Activated CD8-positive, alpha-beta T cell treated with anti-CD3 and anti-CD28 coated beads for 36 hours (primary cell): Measurements from ENCODE around the gene UBA5. TPM values are rescaled to one million over a fixed set of nuclear protein-coding genes. Genes with fewer than 3 reads are reported as not detected.
"Not testable (repeated sequence)": the region's sequence is repeated elsewhere in the genome, so short reads cannot be mapped to it uniquely, and the experiment has no call there.

Source experiments
- ATAC-seq: fragments of 200-7000 bp; cut with Tn5 transposase; one replicate; pipeline ENCODE4 v1.10.0; 2021; ENCODE audit warnings: mild to moderate bottlenecking, moderate library complexity
- CTCF ChIA-PET: fragments of 350-600 bp; sonication (Branson Sonifier 250); formaldehyde crosslinking; loops from one replicate; lab custom pipeline; 2021; ENCODE audit warnings: antibody characterized with exemption; lab: Charles Lee
- POLR2A ChIA-PET: fragments of 350-600 bp; sonication (Branson Sonifier 250); formaldehyde crosslinking; loops from one replicate; lab custom pipeline; 2021; ENCODE audit warnings: antibody characterized with exemption; lab: Charles Lee
- DNase-seq: peaks from one replicate; pipeline ENCODE4 v3.0.0-alpha.2; 2020
- H3K27ac Mint-ChIP-seq: one replicate; pipeline ENCODE4 v1.8.0; 2021; ENCODE audit warnings: mild to moderate bottlenecking, mixed read lengths
- H3K27me3 Mint-ChIP-seq: one replicate; pipeline ENCODE4 v1.8.0; 2021; ENCODE audit warnings: mixed read lengths
- H3K36me3 Mint-ChIP-seq: one replicate; pipeline ENCODE4 v1.8.0; 2021; ENCODE audit warnings: low read depth, mixed read lengths
- H3K4me1 Mint-ChIP-seq: one replicate; pipeline ENCODE4 v1.8.0; 2021; ENCODE audit warnings: low read depth, mixed read lengths
- H3K4me3 Mint-ChIP-seq: one replicate; pipeline ENCODE4 v1.8.0; 2021; ENCODE audit warnings: mild to moderate bottlenecking, moderate library complexity, mixed read lengths
- H3K9me3 Mint-ChIP-seq: one replicate; pipeline ENCODE4 v1.8.0; 2021; ENCODE audit warnings: mixed read lengths
- CTCF ChIP-seq: fragments of 200-600 bp; IDR thresholded peaks from one replicate; pipeline ENCODE4 v1.8.0; 2022; ENCODE audit warnings: antibody characterized with exemption, mild to moderate bottlenecking
- intact Hi-C: fragments of 100-400 bp; cut with micrococcal nuclease; formaldehyde crosslinking; loops from one replicate; pipeline ENCODE4 v1.10.0; 2022
- total RNA-seq, 2 experiments: library from RNA; stranded (reverse); gene quantifications; one replicate each; pipeline ENCODE4 v1.2.3, GENCODE V29; 2021

Gene UBA5
- total RNA-seq, 2 experiments from 2014 or later = 67.7 to 69.4 TPM

- H3K4me3 Mint-ChIP-seq = no peak overlapping the region
- peaks cover 6% of the 10 kb centered on the region for H3K4me1 Mint-ChIP-seq
- no peak for ATAC-seq
- no peaks in the 10 kb centered on the region for H3K9me3 Mint-ChIP-seq
- ChIA-PET CTCF (interaction anchor here (0.6 to 6.7 kb wide), 6 partner anchors 15 to 286 kb away, joined by 3 to 130 read pairs (median 4); partner anchors contain the start of gene ACAD11), POLR2A (no interaction called here)
- H3K27ac Mint-ChIP-seq = no peak overlapping the region
- no peaks in the 10 kb centered on the region for H3K27me3 Mint-ChIP-seq
- DNase-seq = no peak
- no peak for TF ChIP-seq CTCF
- intact Hi-C loops = no loop called here
- peaks cover 20% of the 10 kb centered on the region for H3K36me3 Mint-ChIP-seq
Measured at GRCh38 chr3:132638706-132639105, 21.4 kb upstream of the UBA5 start.

GRCh38 chr3:132641427-132641826, 18.7 kb upstream of the UBA5 start:
- H3K4me3 Mint-ChIP-seq, DNase-seq, H3K27me3 Mint-ChIP-seq, H3K27ac Mint-ChIP-seq, ATAC-seq, H3K9me3 Mint-ChIP-seq, POLR2A ChIA-PET, H3K4me1 Mint-ChIP-seq: not testable (repeated sequence)
- intact Hi-C loops = loop anchor here (10.0 kb wide), 1 partner anchor 287 kb away; no protein-coding TSS in a partner anchor
- peaks cover 11% of the 10 kb centered on the region for H3K36me3 Mint-ChIP-seq
- CTCF ChIA-PET = interaction anchor here (0.6 to 6.7 kb wide), 18 partner anchors 11 to 290 kb away, joined by 3 to 130 read pairs (median 6); partner anchors contain the start of genes ACAD11 and UBA5

GRCh38 chr3:132641837-132642538, 18.1 kb upstream of the UBA5 start:
- Mint-ChIP-seq H3K27me3 (no peaks in the 10 kb centered on the region), H3K36me3 (peaks cover 9% of the 10 kb centered on the region), H3K27ac (no peak overlapping the region), H3K4me3 (no peak overlapping the region), H3K4me1 (peaks cover 9% of the 10 kb centered on the region), H3K9me3 (no peaks in the 10 kb centered on the region)
- ChIA-PET POLR2A (no interaction called here), CTCF (interaction anchor here (0.7 to 6.7 kb wide), 25 partner anchors 10 to 293 kb away, joined by 3 to 130 read pairs (median 5); partner anchors contain the start of genes ACAD11 and UBA5)
- ATAC-seq (peak; percentile 77), DNase-seq (no peak)
- intact Hi-C loops = loop anchor here (1.0 to 10.0 kb wide), 2 partner anchors 106 to 287 kb away; no protein-coding TSS in a partner anchor
- peak; percentile 75 for TF ChIP-seq CTCF

- intact Hi-C loops = loop anchor here (1.0 to 10.0 kb wide), 2 partner anchors 106 to 288 kb away; no protein-coding TSS in a partner anchor
- no peaks in the 10 kb centered on the region for H3K27me3 Mint-ChIP-seq
- H3K4me3 Mint-ChIP-seq = no peak overlapping the region
- TF ChIP-seq CTCF = no peak
- ChIA-PET POLR2A (no interaction called here), CTCF (interaction anchor here (0.7 to 6.7 kb wide), 24 partner anchors 9 to 293 kb away, joined by 3 to 130 read pairs (median 4); partner anchors contain the start of genes ACAD11 and UBA5)
- DNase-seq (no peak), ATAC-seq (no peak)
- no peak overlapping the region for H3K27ac Mint-ChIP-seq
- peaks cover 9% of the 10 kb centered on the region for H3K4me1 Mint-ChIP-seq
- H3K36me3 Mint-ChIP-seq = peaks cover 9% of the 10 kb centered on the region
- no peaks in the 10 kb centered on the region for H3K9me3 Mint-ChIP-seq
Measured at GRCh38 chr3:132642539-132642847, 17.6 kb upstream of the UBA5 start.

- ATAC-seq (no peak), DNase-seq (no peak)
- Mint-ChIP-seq H3K27ac (peak overlapping the region; percentile 51), H3K9me3 (no peaks in the 10 kb centered on the region), H3K36me3 (peaks cover 9% of the 10 kb centered on the region), H3K4me3 (no peak overlapping the region), H3K4me1 (peaks cover 9% of the 10 kb centered on the region), H3K27me3 (no peaks in the 10 kb centered on the region)
- TF ChIP-seq CTCF = no peak
- intact Hi-C loops = loop anchor here (10.0 kb wide), 1 partner anchor 289 kb away; no protein-coding TSS in a partner anchor
- CTCF ChIA-PET = interaction anchor here (0.8 to 6.7 kb wide), 17 partner anchors 8 to 293 kb away, joined by 3 to 130 read pairs (median 5); partner anchors contain the start of genes ACAD11 and UBA5
- POLR2A ChIA-PET = no interaction called here
Measured at GRCh38 chr3:132643366-132643765, 16.8 kb upstream of the UBA5 start.
